ENCODE measurements around the gene HIPK3.

Gene HIPK3

GRCh38 chr11:33390944-33391892 is 134.0 kb downstream of the HIPK3 start:
- no peak for DNase-seq (ENCODE audit: low spot score)

- DNase-seq (ENCODE audit: low spot score), result no peak
These were observed 134.7 kb downstream of the HIPK3 start for GRCh38 chr11:33391893-33392251.

GRCh38 chr11:33394431-33395109 is 137.4 kb downstream of the HIPK3 start:
- DNase-seq (ENCODE audit: low spot score), result no peak

GRCh38 chr11:33396361-33396760 is 139.2 kb downstream of the HIPK3 start:
- no peak for DNase-seq (ENCODE audit: low spot score)

- no peak for DNase-seq (ENCODE audit: low spot score)
These were observed 142.2 kb downstream of the HIPK3 start for GRCh38 chr11:33399421-33399820.

GRCh38 chr11:33402066-33402465 is 144.9 kb downstream of the HIPK3 start:
- no peak for DNase-seq (ENCODE audit: low spot score)

- DNase-seq (ENCODE audit: low spot score), result no peak
These were observed 146.2 kb downstream of the HIPK3 start for GRCh38 chr11:33403344-33403743.

- DNase-seq (ENCODE audit: low spot score), result no peak
These were observed 148.8 kb downstream of the HIPK3 start for GRCh38 chr11:33405834-33406602.
